Measurements from ENCODE around the gene CCDC91. TPM values are rescaled to one million over a fixed set of nuclear protein-coding genes. Genes with fewer than 3 reads are reported as not detected.

CCDC91 gene
- polyA plus RNA-seq, 2 of the 4 experiments (the other 2 are of a cell fraction) = 26.0 to 48.1 TPM

DNA sequence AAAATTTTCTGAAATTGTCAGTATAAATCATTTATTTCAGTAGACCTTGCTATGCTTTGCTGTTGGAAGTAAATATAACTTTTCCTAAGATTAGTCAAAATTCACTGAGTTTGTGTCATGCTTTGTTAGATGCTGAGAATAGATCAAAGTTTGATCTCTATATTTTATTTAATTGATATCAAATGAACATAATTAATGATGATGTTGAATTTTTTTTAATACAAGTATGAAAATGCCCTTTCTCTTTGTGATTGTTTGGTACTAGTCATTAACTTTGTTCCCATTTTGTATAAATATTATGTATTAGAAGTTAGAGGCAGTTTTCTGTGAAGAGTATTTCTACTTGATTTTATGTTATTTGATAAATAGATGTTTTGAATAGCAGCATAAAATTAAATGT is 45.7 kb downstream of the CCDC91 start:
- Histone ChIP-seq H3K27ac (no peak overlapping the region), H3K9me3 (no peaks in the 10 kb centered on the region), H3K4me3 (no peak overlapping the region), H3K4me2 (no peak overlapping the region), H3K4me1 (no peaks in the 10 kb centered on the region)
- ATAC-seq = no peak
- TF ChIP-seq HOXA7 (CRISPR knock-in tag; IDR thresholded peaks at IDR 0.05) (no peak), SREBF2 (IDR thresholded peaks at IDR 0.05) (no peak), CEBPB (IDR thresholded peaks at IDR 0.05) (no peak), TP53 (CRISPR knock-in tag; IDR thresholded peaks at IDR 0.05) (no peak), MAFK (IDR thresholded peaks at IDR 0.05; ENCODE audit: partially characterized antibody) (no peak), RAD21 (conservative IDR thresholded peaks at IDR 0.05 in 1 of 2, IDR thresholded peaks at IDR 0.05 in 1 of 2) (no peak), PBX3 (IDR thresholded peaks at IDR 0.05) (no peak), E2F6 (IDR thresholded peaks at IDR 0.05; ENCODE audit: borderline replicate concordance, low read depth) (no peak), JUNB (IDR thresholded peaks at IDR 0.05) (no peak)
- no peak for FAIRE-seq
- POLR2A ChIA-PET = no interaction called here
- CTCF ChIA-PET = no interaction called here
- no peak for DNase-seq (ENCODE audit: low read depth in 1 of 2, low spot score in 1 of 2)

DNA sequence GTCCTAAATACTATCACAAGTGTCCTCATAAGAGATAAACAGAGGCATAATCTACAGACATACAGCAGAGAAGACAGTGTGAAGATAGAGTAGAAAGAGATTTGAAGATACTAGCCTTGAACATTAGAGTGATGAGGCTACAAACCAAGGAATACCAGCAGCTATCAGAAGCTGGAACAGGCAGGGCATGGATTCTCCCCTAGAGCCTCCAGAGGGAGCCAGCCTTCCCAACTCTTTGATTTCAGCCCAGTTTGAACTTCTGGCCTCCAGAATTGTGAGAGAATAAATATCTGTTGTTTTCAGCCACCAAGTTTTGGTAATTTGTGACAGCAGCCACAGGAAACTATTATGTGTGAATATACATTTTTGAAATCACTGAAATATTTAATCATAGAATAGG is 47.2 kb downstream of the CCDC91 start:
- no peak for TF ChIP-seq NFE2L2 (conservative IDR thresholded peaks at IDR 0.05; ENCODE audit: low read length)
- no peak for TF ChIP-seq ZFP36 (IDR thresholded peaks at IDR 0.05; ENCODE audit: borderline replicate concordance, partially characterized antibody)
- TF ChIP-seq NPAS2 (CRISPR knock-in tag; IDR thresholded peaks at IDR 0.05; ENCODE audit: borderline replicate concordance) = no peak
- no peak for TF ChIP-seq CEBPB (IDR thresholded peaks at IDR 0.05)
- no peak for TF ChIP-seq FOSL2 (IDR thresholded peaks at IDR 0.05)
- TF ChIP-seq FOSL2 (CRISPR knock-in tag; IDR thresholded peaks at IDR 0.05) = no peak
- no peak for TF ChIP-seq RCOR1 (IDR thresholded peaks at IDR 0.05; ENCODE audit: low read depth, low read length)
- no peak for TF ChIP-seq ATOH8 (CRISPR knock-in tag; IDR thresholded peaks at IDR 0.05; ENCODE audit: low read depth)
- TF ChIP-seq, protein P1, sequence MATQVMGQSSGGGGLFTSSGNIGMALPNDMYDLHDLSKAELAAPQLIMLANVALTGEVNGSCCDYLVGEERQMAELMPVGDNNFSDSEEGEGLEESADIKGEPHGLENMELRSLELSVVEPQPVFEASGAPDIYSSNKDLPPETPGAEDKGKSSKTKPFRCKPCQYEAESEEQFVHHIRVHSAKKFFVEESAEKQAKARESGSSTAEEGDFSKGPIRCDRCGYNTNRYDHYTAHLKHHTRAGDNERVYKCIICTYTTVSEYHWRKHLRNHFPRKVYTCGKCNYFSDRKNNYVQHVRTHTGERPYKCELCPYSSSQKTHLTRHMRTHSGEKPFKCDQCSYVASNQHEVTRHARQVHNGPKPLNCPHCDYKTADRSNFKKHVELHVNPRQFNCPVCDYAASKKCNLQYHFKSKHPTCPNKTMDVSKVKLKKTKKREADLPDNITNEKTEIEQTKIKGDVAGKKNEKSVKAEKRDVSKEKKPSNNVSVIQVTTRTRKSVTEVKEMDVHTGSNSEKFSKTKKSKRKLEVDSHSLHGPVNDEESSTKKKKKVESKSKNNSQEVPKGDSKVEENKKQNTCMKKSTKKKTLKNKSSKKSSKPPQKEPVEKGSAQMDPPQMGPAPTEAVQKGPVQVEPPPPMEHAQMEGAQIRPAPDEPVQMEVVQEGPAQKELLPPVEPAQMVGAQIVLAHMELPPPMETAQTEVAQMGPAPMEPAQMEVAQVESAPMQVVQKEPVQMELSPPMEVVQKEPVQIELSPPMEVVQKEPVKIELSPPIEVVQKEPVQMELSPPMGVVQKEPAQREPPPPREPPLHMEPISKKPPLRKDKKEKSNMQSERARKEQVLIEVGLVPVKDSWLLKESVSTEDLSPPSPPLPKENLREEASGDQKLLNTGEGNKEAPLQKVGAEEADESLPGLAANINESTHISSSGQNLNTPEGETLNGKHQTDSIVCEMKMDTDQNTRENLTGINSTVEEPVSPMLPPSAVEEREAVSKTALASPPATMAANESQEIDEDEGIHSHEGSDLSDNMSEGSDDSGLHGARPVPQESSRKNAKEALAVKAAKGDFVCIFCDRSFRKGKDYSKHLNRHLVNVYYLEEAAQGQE (IDR thresholded peaks at IDR 0.05) = no peak
- TF ChIP-seq EHMT2 (IDR thresholded peaks at IDR 0.05; ENCODE audit: low read depth) = no peak
- TF ChIP-seq RARB (CRISPR knock-in tag; IDR thresholded peaks at IDR 0.05) = no peak
- no peak for TF ChIP-seq ZNF302 (CRISPR knock-in tag; IDR thresholded peaks at IDR 0.05)
- TF ChIP-seq SREBF2 (IDR thresholded peaks at IDR 0.05) = no peak
- no peak for TF ChIP-seq EP300 (IDR thresholded peaks at IDR 0.05)
- no peak for TF ChIP-seq POLR2AphosphoS2 (conservative IDR thresholded peaks at IDR 0.05; ENCODE audit: low read length)
- TF ChIP-seq KDM1A (IDR thresholded peaks at IDR 0.05; ENCODE audit: low read depth) = no peak
- no peak for TF ChIP-seq HOXA7 (CRISPR knock-in tag; IDR thresholded peaks at IDR 0.05)
- TF ChIP-seq FOXS1 (CRISPR knock-in tag; IDR thresholded peaks at IDR 0.05) = no peak
- no peak for TF ChIP-seq TP53 (CRISPR knock-in tag; IDR thresholded peaks at IDR 0.05)
- ChIA-PET POLR2A (no interaction called here), CTCF (no interaction called here)
- H3K4me3 ChIP-seq = no peak overlapping the region
- ATAC-seq (0 out of 6 replicates have a peak, but pooled peaks of 1 of the 2 experiments have one; percentile 40), DNase-seq (ENCODE audit: low read depth in 1 of 2, low spot score in 1 of 2) (peak in 1 of 2 experiments; percentile 10), FAIRE-seq (no peak)
- H3K4me2 ChIP-seq = no peak overlapping the region
- no peak overlapping the region for H3K27ac ChIP-seq
- H3K4me1 ChIP-seq = no peaks in the 10 kb centered on the region
- H3K9me3 ChIP-seq = no peaks in the 10 kb centered on the region

Measured in A549 (cell line).